Measurements from ENCODE around the gene ATM.
"Not testable (repeated sequence)": the region's sequence is repeated elsewhere in the genome, so short reads cannot be mapped to it uniquely, and the experiment has no call there.

The ATM gene

DNA sequence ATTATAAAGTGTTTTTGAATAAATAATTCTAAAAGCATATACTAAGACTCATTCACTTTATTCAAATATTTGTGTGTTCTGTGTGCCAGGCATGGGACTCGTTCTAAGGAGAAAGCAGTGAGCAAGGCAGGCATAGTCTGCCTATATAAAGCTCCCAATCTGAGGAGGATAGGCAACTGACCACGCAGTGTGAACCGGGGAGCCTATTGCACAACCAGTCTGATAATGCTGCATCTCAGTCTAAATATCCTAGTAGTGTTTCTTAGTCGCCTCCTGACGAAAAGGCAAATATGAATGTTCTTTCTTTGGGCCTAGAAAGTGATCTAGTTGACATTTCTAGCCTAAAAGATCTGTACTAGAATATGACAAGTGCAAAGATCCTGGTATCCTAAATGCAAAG, 146.2 kb downstream of the ATM start:
- no peaks in the 10 kb centered on the region for H3K79me1 ChIP-seq (ENCODE audit: low read length)

DNA sequence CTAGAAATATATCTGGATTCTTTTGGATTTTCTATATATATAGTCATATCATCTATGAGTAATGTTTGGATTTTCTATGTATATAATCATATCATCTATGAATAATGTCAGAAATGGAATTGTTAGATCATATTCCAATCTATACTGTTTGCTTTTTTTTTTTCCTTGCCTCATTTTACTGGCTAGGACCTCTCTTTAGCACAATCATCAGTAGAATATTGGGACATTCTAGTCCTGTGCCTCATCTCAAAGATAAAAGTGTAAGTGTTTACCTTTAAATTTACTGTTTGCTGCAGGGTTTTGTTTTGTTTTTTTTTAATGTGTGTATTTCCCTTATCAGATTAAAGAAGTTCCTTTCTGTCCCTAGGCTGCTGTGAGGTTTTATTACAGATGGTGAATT, 147.4 kb downstream of the ATM start:
- Histone ChIP-seq H3K4me2 (ENCODE audit: low read length) (no peak overlapping the region), H3K4ac (ENCODE audit: low read depth, low read length) (no peak overlapping the region), H3K56ac (ENCODE audit: low read length) (no peak overlapping the region), H3K9ac (ENCODE audit: low read length) (no peak overlapping the region), H2BK120ac (ENCODE audit: low read depth, low read length) (no peak overlapping the region), H4K8ac (ENCODE audit: low read depth, low read length) (no peak overlapping the region), H3K36me3 (ENCODE audit: control insufficient read depth, insufficient read depth, low read length) (no peaks in the 10 kb centered on the region), H3K4me1 (ENCODE audit: control insufficient read depth, low read depth, low read length) (no peaks in the 10 kb centered on the region), H3K27ac (ENCODE audit: low read depth, low read length) (no peak overlapping the region), H2BK5ac (ENCODE audit: low read length) (no peak overlapping the region), H2AK5ac (ENCODE audit: low read length) (no peak overlapping the region), H3K79me1 (ENCODE audit: low read length) (no peaks in the 10 kb centered on the region), H3K79me2 (ENCODE audit: control insufficient read depth, insufficient read depth, low read length) (no peaks in the 10 kb centered on the region), H3K18ac (ENCODE audit: low read length) (no peak overlapping the region), H3K4me3 (ENCODE audit: low read length) (no peak overlapping the region), H3K27me3 (ENCODE audit: insufficient read depth, low read length, poor library complexity) (no peaks in the 10 kb centered on the region), H2BK15ac (replicated peaks; ENCODE audit: low read depth) (no peak overlapping the region), H3K23ac (ENCODE audit: low read length) (no peak overlapping the region), H4K5ac (ENCODE audit: low read length) (no peak overlapping the region)
- DNase-seq = no peak

More for the DNA sequence above, 146.2 kb downstream of the ATM start:
- Histone ChIP-seq H2BK15ac (replicated peaks; ENCODE audit: low read depth) (no peak overlapping the region), H2BK120ac (ENCODE audit: low read depth, low read length) (no peak overlapping the region), H3K9ac (ENCODE audit: low read length) (no peak overlapping the region), H3K27ac (ENCODE audit: low read depth, low read length) (no peak overlapping the region), H3K4me1 (ENCODE audit: control insufficient read depth, low read depth, low read length) (no peaks in the 10 kb centered on the region), H3K4ac (ENCODE audit: low read depth, low read length) (no peak overlapping the region), H3K4me2 (ENCODE audit: low read length) (no peak overlapping the region), H3K36me3 (ENCODE audit: control insufficient read depth, insufficient read depth, low read length) (no peaks in the 10 kb centered on the region), H4K8ac (ENCODE audit: low read depth, low read length) (no peak overlapping the region), H3K4me3 (ENCODE audit: low read length) (no peak overlapping the region), H3K27me3 (ENCODE audit: insufficient read depth, low read length, poor library complexity) (no peaks in the 10 kb centered on the region), H3K18ac (ENCODE audit: low read length) (no peak overlapping the region), H3K79me2 (ENCODE audit: control insufficient read depth, insufficient read depth, low read length) (no peaks in the 10 kb centered on the region), H3K23ac (ENCODE audit: low read length) (no peak overlapping the region), H2AK5ac (ENCODE audit: low read length) (no peak overlapping the region), H3K56ac (ENCODE audit: low read length) (no peak overlapping the region), H2BK5ac (ENCODE audit: low read length) (no peak overlapping the region), H4K5ac (ENCODE audit: low read length) (no peak overlapping the region)
- DNase-seq = no peak
- no CpG with 5 or more reads among the region's 5 CpGs for WGBS (ENCODE audit: extremely low coverage, insufficient coverage, low lambda C conversion rate)

DNA sequence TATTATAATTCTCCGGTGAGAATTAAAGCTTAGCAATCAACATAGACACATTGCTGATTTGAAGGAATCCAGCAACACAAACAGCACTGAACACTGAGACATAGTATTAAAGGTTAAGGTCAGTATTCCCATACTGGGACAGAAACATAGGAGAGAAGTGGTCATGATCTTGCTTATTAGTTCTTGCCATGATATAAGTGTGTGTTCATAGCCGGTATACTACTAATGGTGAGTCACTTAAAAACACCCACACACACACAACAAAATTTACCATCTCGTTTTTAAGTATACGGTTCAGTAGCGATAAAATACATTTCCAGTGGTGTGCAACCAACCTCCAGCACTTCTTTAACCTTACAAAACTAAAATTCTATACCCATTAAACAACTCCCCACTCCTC, 148.1 kb downstream of the ATM start:
- Histone ChIP-seq H2BK5ac (ENCODE audit: low read length) (no peak overlapping the region), H3K4me3 (ENCODE audit: low read length) (no peak overlapping the region), H2BK120ac (ENCODE audit: low read depth, low read length) (no peak overlapping the region), H4K8ac (ENCODE audit: low read depth, low read length) (no peak overlapping the region), H2BK15ac (replicated peaks; ENCODE audit: low read depth) (no peak overlapping the region), H3K79me2 (ENCODE audit: control insufficient read depth, insufficient read depth, low read length) (no peaks in the 10 kb centered on the region), H3K27ac (ENCODE audit: low read depth, low read length) (no peak overlapping the region), H3K4me1 (ENCODE audit: control insufficient read depth, low read depth, low read length) (no peaks in the 10 kb centered on the region), H3K23ac (ENCODE audit: low read length) (no peak overlapping the region), H3K27me3 (ENCODE audit: insufficient read depth, low read length, poor library complexity) (no peaks in the 10 kb centered on the region), H3K4me2 (ENCODE audit: low read length) (no peak overlapping the region), H3K56ac (ENCODE audit: low read length) (no peak overlapping the region), H2AK5ac (ENCODE audit: low read length) (no peak overlapping the region), H3K9ac (ENCODE audit: low read length) (no peak overlapping the region), H3K18ac (ENCODE audit: low read length) (no peak overlapping the region), H4K5ac (ENCODE audit: low read length) (no peak overlapping the region), H3K36me3 (ENCODE audit: control insufficient read depth, insufficient read depth, low read length) (no peaks in the 10 kb centered on the region), H3K4ac (ENCODE audit: low read depth, low read length) (no peak overlapping the region), H3K79me1 (ENCODE audit: low read length) (no peaks in the 10 kb centered on the region)
- no peak for DNase-seq
- WGBS (ENCODE audit: extremely low coverage, insufficient coverage, low lambda C conversion rate) = no CpG with 5 or more reads among the region's 5 CpGs

DNA sequence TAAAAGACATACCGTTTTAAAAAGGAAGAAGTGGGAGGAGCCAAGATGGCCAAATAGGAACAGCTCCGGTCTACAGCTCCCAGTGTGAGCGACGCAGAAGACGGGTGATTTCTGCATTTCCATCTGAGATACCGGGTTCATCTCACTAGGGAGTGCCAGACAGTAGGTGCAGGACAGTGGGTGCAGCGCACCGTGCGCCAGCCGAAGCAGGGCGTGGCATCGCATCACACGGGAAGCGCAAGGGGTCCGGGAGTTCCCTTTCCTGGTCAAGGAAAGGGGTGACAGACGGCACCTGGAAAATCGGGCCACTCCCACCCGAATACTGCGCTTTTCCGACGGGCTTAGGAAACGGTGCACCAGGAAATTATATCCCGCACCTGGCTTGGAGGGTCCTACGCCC, 150.6 kb downstream of the ATM start:
- not testable (repeated sequence) for H3K9ac ChIP-seq (ENCODE audit: low read length); H3K4me2 ChIP-seq (ENCODE audit: low read length); H3K4me3 ChIP-seq (ENCODE audit: low read length); H3K36me3 ChIP-seq (ENCODE audit: control insufficient read depth, insufficient read depth, low read length); H3K56ac ChIP-seq (ENCODE audit: low read length); H3K79me1 ChIP-seq (ENCODE audit: low read length); H3K18ac ChIP-seq (ENCODE audit: low read length); H3K4ac ChIP-seq (ENCODE audit: low read depth, low read length); H2BK120ac ChIP-seq (ENCODE audit: low read depth, low read length); H3K79me2 ChIP-seq (ENCODE audit: control insufficient read depth, insufficient read depth, low read length); H4K5ac ChIP-seq (ENCODE audit: low read length); H3K23ac ChIP-seq (ENCODE audit: low read length); H2BK15ac ChIP-seq (replicated peaks; ENCODE audit: low read depth); H3K27me3 ChIP-seq (ENCODE audit: insufficient read depth, low read length, poor library complexity); DNase-seq; H3K4me1 ChIP-seq (ENCODE audit: control insufficient read depth, low read depth, low read length); H3K27ac ChIP-seq (ENCODE audit: low read depth, low read length); H2AK5ac ChIP-seq (ENCODE audit: low read length); H4K8ac ChIP-seq (ENCODE audit: low read depth, low read length); H2BK5ac ChIP-seq (ENCODE audit: low read length)
- no CpG with 5 or more reads among the region's 24 CpGs for WGBS (ENCODE audit: extremely low coverage, insufficient coverage, low lambda C conversion rate)

DNA sequence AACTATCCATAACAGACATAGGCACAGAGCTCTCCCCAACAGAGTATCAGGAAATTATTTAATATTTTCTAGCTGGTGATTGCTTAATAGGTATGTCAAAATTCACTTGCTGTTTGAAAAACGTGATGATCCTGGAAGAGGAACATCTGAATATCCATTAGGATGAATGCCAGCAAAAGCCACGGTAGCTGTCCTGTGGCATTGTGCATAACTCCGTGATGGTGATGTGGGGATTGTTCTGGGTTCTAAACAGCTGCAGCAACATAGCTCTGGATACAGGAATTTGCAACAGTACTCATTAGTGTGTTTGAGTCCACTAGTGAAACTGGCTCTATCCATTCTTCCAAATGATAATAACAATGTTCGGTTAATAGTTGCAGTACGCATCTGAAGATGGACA, 165.7 kb downstream of the ATM start:
- Histone ChIP-seq H3K56ac (ENCODE audit: low read length) (no peak overlapping the region), H3K9ac (ENCODE audit: low read length) (no peak overlapping the region), H3K4ac (ENCODE audit: low read depth, low read length) (no peak overlapping the region), H2AK5ac (ENCODE audit: low read length) (no peak overlapping the region), H3K27ac (ENCODE audit: low read depth, low read length) (no peak overlapping the region), H3K27me3 (ENCODE audit: insufficient read depth, low read length, poor library complexity) (no peaks in the 10 kb centered on the region), H2BK5ac (ENCODE audit: low read length) (no peak overlapping the region), H3K23ac (ENCODE audit: low read length) (no peak overlapping the region), H4K8ac (ENCODE audit: low read depth, low read length) (no peak overlapping the region), H2BK120ac (ENCODE audit: low read depth, low read length) (no peak overlapping the region), H4K5ac (ENCODE audit: low read length) (no peak overlapping the region), H3K79me1 (ENCODE audit: low read length) (no peaks in the 10 kb centered on the region), H3K4me3 (ENCODE audit: low read length) (no peak overlapping the region), H3K4me2 (ENCODE audit: low read length) (no peak overlapping the region), H2BK15ac (replicated peaks; ENCODE audit: low read depth) (no peak overlapping the region), H3K4me1 (ENCODE audit: control insufficient read depth, low read depth, low read length) (no peaks in the 10 kb centered on the region), H3K18ac (ENCODE audit: low read length) (no peak overlapping the region), H3K79me2 (ENCODE audit: control insufficient read depth, insufficient read depth, low read length) (no peaks in the 10 kb centered on the region), H3K36me3 (ENCODE audit: control insufficient read depth, insufficient read depth, low read length) (no peaks in the 10 kb centered on the region)
- no peak for DNase-seq
- no CpG with 5 or more reads among the region's 5 CpGs for WGBS (ENCODE audit: extremely low coverage, insufficient coverage, low lambda C conversion rate)

DNA sequence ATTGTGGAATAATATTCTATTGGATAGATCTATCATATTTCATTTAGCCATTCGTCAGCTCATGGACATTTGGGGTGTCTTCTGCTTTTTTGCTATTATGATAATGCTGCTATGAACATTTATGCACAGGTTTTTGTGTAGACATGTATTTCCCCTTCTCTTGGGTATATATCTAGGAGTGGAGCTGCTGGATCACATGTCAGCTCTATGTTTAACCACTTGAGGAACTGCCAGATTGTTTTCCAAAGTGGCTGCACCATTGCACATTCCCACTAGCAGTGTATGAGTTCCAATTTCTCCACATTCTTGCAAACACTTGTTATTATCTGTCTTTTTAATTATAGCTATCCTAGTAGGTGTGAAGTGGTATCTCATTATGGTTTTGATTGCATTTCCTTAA, 169.5 kb downstream of the ATM start:
- Histone ChIP-seq H3K4ac (ENCODE audit: low read depth, low read length) (no peak overlapping the region), H3K4me2 (ENCODE audit: low read length) (no peak overlapping the region), H3K23ac (ENCODE audit: low read length) (no peak overlapping the region), H3K18ac (ENCODE audit: low read length) (no peak overlapping the region), H2AK5ac (ENCODE audit: low read length) (no peak overlapping the region), H2BK15ac (replicated peaks; ENCODE audit: low read depth) (no peak overlapping the region), H3K27me3 (ENCODE audit: insufficient read depth, low read length, poor library complexity) (no peaks in the 10 kb centered on the region), H3K27ac (ENCODE audit: low read depth, low read length) (no peak overlapping the region), H3K79me1 (ENCODE audit: low read length) (no peaks in the 10 kb centered on the region), H4K8ac (ENCODE audit: low read depth, low read length) (no peak overlapping the region), H3K9ac (ENCODE audit: low read length) (no peak overlapping the region), H3K4me1 (ENCODE audit: control insufficient read depth, low read depth, low read length) (no peaks in the 10 kb centered on the region), H3K56ac (ENCODE audit: low read length) (no peak overlapping the region), H4K5ac (ENCODE audit: low read length) (no peak overlapping the region), H2BK5ac (ENCODE audit: low read length) (no peak overlapping the region), H3K4me3 (ENCODE audit: low read length) (no peak overlapping the region), H3K36me3 (ENCODE audit: control insufficient read depth, insufficient read depth, low read length) (no peaks in the 10 kb centered on the region), H2BK120ac (ENCODE audit: low read depth, low read length) (no peak overlapping the region), H3K79me2 (ENCODE audit: control insufficient read depth, insufficient read depth, low read length) (no peaks in the 10 kb centered on the region)
- no CpG with 5 or more reads among the region's 1 CpG for WGBS (ENCODE audit: extremely low coverage, insufficient coverage, low lambda C conversion rate)
- DNase-seq = no peak
